ENCODE data around the gene SCRT2.

DNA sequence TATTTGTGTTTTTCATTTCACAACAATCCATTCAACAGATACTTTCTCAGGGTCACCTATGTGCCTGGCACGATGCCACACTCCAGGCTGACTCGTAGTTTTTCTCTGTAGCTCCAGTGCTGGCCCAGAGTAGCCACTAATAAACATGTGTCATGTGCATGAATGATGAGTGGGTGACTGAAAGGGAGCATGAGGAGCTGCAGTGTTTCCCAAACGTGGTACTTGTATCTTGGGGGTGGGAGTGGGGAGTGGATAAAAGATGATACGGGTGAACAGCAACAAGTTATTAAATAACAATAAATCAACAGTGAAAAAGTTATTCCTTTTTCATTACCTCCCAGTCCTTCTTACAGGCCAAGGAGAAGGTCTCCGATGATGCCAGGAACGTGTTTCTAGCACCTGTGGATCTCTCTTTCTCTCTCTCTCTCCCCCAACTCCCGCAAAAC lies 39.7 kb downstream of the SCRT2 start:
- TF ChIP-seq CTCF (IDR thresholded peaks at IDR 0.05) = no peak
- no peak for TF ChIP-seq POLR2A (IDR thresholded peaks at IDR 0.05)

All from thyroid gland (tissue), 4 donors.